Fibroblast of skin of left quadriceps (primary cell): ENCODE results near the gene PRMT9.

Experiments
- DNase-seq, 2 experiments: peaks; one replicate each; pipeline ENCODE4 v3.0.0-alpha.2; 2013; ENCODE audit warnings: low read depth in 2 of 2

PRMT9 gene

DNA sequence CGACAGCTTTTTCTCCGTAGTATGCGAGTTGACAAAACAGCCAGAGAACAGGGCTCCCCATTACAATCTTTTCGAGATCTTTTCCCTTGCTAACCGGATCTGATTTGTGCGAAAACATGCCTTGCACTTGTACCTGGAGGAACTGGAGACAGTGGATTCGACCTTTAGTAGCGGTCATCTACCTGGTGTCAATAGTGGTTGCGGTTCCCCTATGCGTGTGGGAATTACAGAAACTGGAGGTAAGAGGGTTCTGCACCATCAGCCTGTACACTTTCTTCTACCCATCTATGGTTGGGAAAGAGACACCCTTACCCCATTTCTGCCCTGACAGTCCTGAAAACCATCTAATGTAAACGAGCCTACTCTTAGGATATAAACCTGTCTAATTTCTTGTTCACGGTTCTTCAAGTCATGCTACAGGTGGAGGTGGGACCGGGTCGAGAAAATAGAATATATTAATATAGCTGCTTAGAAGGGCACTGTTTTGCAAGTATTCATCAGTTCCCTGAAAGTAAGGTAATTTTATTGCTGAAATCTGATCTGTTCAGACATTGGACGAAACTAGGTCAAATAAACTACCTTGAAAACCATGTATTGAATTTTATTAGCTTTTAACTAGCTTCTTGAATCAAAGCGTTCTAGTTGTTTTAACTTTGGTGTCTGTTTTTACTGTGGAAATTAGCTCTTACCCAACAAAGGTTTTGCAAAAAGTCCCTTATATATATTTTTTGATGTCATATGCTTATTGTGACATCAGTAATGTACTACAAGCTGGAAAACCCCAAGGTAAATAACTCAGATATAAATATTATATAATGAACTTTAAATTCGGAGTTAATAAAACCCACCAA is 65.9 kb downstream of the PRMT9 start:
- no peak for DNase-seq

DNA sequence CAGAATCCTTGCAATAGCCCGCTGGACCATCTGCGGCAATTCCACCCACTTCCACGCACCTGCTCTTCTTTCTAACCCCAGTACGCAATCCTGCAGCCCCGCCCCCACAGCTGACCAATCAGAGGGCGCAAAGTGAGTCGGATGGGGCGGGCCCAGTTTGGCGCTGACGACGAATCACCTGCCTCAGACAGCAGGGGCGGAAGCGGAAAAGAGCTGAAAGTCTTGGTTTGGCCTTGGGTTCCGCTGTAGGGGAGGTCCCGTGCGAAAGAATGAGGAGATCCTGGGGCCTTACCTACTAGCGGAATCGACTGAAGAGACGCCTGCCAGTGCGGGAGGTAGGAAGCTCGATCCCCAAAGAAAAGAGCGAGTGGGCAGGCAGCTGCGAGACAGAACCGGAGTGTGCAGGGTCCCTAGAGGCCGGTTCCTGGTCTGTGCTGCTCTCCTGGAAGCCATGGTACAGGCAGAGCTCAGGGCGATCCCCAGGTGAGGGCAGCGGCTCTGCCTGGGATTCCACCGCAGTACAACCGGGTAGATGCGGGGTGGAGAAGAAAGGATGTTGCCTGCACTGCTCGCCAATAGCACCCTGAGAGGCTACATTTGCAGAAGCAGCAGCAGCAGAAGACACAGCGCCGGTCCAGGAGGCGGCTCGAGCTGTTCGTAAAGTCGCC is 66.7 kb downstream of the PRMT9 start, which contains the start of gene TMEM184C:
Gene TMEM184C (plus strand): TSS at position 225 of the 668 bp plus-strand sequence. CDS start 560 bp downstream, outside the sequence.
- peak; percentile 87 to 89 for DNase-seq

DNA sequence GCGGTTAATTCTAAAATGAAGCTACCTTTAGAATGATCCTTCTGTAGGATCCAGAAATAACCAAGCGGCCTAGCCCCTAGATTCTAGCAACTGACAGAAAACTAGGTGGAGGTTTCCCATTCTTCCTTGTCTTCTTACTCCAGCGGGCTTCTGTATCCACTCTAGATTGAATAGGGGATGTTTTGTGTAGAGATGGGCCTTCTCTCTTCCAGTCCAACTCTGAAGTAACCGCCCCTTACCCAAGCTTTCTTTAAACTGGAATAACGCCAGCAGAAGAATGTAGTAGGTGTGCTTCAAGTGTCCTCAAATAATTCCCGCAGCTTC is 67.2 kb downstream of the PRMT9 start:
- DNase-seq, result no peak

DNA sequence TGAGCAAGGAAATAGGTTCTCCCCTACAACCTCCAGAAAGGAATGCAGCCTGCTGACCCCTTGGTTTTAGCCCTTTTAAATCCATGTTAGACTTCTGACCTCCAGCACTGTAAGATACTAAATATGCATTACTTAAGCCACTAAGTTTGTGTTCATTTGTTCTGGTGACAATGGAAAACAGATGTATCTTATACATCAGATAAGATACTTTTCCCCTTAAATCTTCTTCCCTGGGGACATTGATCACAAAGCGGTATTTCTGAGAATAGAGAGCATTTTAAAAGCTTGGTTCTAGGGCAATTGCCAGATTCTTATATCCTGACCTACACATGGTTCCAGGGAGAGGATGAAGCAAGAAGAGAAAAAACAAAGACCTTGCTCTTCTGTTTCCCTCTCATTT is 73.3 kb downstream of the PRMT9 start:
- DNase-seq, result no peak

DNA sequence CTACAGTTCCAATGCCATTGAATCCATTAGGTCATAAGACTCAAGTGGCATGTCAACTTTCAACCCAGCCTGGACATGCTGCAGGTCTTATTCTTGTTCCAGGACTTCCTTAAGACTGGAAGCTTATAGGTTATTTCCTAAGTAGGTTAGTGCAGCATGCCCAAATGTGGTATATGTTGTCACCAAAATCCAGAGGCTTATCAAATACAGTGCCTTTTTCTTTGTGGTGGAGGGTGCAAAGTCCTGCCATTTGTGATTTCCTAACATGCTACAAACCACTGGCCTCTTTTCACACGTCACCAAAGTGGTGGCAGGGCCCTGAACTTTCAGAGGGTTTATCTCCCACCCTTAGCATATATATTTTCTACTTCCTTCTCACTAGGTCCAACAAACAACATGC is 76.5 kb downstream of the PRMT9 start:
- DNase-seq, result no peak

DNA sequence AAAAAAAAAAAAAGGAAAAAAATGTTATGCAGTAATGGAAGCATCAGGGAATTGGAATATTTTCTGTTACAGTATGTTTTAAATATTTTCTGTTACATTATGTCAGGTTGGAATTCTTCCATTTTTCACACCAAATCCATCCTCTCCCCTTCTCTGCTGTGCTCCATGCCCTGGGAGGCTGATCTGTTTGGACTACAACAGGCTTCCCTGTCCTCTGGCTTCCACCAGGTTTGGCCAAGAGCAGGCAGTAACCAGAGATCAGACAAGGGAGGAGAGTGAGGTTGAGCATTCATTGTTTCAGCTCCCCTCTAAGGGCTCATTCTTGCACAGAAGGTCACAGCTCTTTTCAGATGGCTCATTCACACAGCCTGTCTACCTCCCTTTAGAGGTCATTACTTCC is 78.5 kb downstream of the PRMT9 start:
- DNase-seq, result no peak

DNA sequence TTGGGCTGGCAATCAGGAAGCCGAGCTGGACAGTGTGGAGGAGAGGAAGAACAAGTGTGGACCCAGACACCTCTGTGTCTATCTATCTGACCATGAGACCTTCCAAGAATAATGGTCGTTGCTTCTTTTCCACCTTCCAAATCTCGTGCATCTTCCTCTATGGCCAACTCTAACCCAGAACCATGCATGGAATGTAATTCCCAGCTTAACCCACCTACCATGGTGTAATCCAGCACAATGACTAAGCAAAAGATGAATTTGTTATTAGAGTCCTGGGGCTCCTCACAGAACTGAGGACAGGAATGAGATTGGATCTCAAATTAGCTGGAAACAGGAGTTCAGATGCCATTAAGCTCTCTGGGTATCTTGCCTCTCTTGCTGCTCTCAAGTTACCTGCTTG is 84.2 kb downstream of the PRMT9 start:
- DNase-seq, result peak; percentile 50 to 51

DNA sequence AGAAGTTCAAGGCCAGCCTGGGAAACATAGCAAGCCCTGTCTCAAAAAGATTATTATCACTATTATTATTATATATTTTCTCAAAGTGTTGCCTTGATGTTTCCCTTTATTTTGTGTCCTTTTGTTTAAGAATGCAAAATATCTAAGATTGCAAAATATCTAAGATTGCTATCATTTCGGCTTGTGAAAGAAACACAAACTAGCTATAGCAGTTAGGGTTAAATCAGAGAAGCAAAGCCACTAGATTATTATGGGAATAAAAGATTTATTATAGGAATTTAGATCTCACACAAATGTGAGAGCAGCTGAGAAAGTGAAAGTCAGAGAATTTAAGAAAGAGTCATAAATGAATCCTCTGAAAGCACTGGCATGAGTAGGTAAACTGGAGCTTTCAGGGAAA is 84.8 kb downstream of the PRMT9 start:
- DNase-seq, result no peak

DNA sequence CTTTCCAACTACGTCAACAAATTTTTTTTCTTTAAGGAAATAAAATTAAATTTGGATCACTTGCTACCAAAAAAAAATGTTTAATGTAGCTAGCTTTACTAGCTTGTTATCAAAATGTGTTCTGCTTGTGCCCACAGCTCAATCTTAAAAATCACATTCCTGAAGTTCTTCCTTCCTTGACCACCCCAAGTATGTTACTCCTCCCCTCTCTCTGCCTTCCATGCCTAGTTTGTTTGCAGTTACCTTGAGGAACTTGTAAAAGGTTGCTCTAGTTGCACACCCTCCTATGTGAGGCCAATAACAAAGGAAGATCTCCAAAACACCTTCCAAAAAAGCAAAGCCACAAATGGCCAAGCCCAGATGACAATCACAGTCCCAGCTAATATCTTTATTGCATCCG is 86.4 kb downstream of the PRMT9 start:
- DNase-seq, result no peak

DNA sequence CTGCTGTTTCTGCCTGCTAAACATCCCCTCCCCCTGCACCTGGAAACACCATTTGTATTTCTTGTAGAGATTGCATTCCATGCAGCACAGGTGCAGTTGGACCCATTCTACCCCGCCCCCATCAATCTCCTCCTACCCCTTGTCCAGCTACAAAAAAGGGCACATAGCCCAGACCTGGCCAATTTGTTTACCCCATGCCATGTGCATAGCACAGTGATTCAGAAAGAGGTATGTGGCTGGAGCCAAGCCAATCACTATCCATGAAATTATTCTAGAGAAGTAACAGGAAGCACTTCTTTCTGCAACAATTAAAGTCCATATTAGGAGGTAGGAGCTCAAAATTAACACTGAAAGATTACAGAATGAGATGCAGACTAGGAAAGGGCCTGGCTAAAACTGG is 87.0 kb downstream of the PRMT9 start:
- peak; percentile 75 to 78 for DNase-seq

DNA sequence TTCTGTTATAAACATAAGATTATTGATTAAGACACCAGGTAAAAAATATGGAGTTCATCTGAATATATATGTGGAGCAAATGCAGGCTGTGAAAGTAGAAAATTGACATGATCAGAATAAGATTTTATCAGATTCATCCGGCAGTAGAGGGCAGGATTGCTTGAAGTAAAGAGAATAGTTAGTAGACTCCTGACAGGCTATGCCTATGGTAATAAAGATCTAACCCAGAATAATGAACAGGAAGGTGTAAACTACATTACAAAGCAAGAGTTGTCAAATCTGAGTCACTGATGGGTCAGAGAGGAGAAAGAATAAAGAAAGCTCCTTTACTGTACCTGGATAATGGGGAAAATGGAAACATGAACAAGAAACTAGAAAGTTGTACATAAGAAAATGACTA is 87.6 kb downstream of the PRMT9 start:
- DNase-seq, result no peak

DNA sequence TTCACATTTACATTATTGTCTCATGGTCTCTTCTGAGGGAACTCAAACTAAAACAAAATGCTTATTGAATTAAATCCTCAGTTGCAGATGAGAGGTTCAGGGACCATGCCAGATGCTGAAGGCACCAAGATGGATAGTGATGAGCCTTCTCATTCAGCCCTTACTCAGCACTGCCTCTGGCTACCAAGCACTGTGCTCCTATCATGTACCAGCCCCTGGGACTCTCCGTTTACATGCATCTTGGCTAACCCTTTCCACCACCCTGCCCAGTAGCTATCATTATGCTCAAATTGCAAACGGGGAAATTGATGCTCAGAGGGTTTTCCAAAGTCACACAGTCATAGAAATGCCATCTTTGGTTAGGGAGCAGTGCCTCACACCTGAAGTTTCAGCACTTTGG is 89.4 kb downstream of the PRMT9 start:
- no peak for DNase-seq

DNA sequence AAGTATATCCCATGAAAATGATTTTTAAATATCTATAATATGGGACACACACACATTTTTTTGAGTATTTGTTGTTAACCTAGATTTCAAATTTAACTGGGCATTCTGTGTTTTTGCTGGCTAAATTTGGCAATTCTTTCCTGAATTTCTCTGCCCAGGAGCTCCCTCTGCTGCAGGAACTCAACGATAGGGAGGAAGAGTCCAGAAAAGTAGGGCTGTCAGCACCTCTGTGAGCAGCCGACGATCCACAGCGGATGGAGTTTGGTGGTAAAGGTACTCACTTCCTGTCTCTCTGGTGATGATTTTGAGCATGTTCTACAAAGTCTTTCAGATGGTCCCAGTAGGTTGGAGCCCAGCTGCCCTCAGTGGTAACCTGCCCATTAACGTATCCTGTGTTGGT is 89.9 kb downstream of the PRMT9 start:
- no peak for DNase-seq

DNA sequence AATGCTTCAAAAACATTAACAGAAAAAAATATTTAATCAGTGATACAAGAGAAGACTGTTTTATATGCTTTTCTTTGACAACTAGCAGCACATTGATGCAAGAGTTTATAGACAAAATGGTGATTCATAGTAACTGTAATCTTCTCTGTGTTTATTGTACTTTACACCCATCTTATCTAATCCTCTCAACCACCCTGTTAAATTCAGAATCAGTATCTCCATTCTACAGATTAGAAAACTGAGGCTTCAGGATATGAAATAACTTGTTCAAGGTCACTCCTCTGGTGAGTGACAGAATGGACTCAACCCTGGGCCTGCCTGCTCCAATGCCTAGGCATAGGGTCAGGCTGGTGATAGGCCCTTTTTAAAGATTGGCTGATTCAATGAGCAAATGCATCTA is 92.9 kb downstream of the PRMT9 start:
- DNase-seq, result no peak

DNA sequence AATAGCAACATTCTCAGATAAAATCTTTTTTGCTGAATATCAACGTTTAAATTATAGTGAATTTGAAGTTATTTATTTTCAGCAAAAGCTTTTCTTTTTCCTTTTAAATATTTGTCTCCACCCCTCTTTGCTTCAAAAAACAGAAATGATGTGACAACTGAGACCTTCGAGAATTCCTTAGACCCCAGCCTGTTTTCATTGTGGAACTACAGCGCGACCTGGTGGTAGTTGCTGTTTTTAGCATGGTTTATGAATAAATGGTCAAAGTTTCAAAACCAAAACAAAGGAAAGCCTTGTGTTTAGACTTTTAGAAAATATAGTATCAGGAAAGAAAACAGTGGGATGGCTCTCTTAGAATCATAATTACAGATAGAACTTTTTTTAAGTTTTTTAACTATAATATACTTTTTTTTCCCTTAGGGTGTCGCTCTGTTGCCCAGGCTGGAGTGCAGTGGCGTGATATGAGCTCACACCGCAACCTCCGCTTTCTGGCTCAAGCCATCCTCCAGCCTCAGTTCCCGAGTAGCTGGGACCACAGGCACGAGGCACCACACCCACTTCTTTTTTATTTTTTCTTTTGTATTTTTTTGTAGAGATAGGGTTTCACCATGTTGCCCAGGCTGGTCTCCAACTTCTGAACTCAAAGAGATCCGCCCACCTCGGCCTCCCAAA is 93.6 kb downstream of the PRMT9 start:
- peak; percentile 58 to 61 for DNase-seq

DNA sequence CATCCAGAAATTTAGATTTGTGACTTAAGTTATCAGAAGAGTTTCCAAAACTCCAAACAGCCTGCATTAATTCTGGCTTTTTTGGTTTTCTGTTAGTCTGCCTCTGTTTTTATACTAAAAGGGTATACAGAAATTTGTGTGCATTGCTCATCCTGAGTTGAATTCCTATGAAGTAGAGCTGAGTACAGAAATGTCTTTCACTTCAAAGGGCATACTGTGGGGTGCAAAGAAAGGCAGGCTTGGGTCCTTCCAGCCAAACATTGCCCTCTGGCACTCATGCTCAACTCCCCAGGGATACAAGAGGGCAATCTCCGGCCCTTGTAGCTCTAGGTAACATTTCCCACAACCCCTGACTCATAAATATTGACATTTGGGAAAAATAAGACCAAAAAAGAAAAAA is 94.4 kb downstream of the PRMT9 start:
- no peak for DNase-seq
